Measurements from ENCODE around the gene SLC19A2. TPM values are rescaled to one million over a fixed set of nuclear protein-coding genes. Genes with fewer than 3 reads are reported as not detected.

The SLC19A2 gene
- total RNA-seq, 2 experiments from 2014 or later: 3.6 to 3.7 TPM

DNA sequence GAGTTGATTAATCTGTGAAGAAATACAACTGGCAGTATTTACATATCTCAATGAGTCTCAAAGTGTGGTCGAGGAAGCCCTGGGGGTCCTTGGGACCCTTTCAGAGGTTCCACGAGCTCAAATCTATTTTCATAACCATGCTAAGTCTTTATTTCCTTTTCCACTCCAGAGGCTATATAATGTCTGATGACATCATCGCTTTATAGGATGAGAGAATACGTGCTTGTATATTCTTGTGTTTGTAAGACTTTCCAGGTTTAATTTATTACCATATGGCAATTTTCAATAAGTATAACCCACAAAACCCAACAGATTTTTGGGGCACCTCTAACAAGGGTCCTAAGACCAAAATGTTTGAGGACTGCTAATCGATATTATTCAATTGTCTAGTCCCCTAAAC is 1.4 kb upstream of the SLC19A2 start:
- H3K27ac Mint-ChIP-seq: peak overlapping the region; percentile 92
- CTCF ChIA-PET: interaction anchor here (1.2 to 1.5 kb wide), 2 partner anchors 115 to 1308 kb away, joined by 3 to 4 read pairs; partner anchors contain the start of gene TIPRL
- H3K36me3 ChIP-seq (ENCODE audit: insufficient read depth, low read length): no peaks in the 10 kb centered on the region

GRCh38 chr1:169486281-169487051 is 722 bp upstream of the SLC19A2 start:
- H3K4me1 Mint-ChIP-seq (ENCODE audit: low read depth): peaks cover 48% of the 10 kb centered on the region

More for the DNA sequence above, 1.4 kb upstream of the SLC19A2 start:
- Histone ChIP-seq H3K4me1 (ENCODE audit: insufficient read depth, low read length) (peaks cover 20% of the 10 kb centered on the region), H3K27me3 (ENCODE audit: control insufficient read depth in 1 of 2, insufficient read depth in 2 of 2, low read length in 2 of 2) (no peaks in the 10 kb centered on the region), H3K9me3 (ENCODE audit: control insufficient read depth in 1 of 2, insufficient read depth in 1 of 2, low read length in 2 of 2) (no peaks in the 10 kb centered on the region), H3K27ac (ENCODE audit: low read depth in 1 of 2, low read length in 2 of 2) (no peak overlapping the region), H3K4me3 (ENCODE audit: low read length) (no peak overlapping the region)
- Mint-ChIP-seq H3K4me1 (ENCODE audit: low read depth) (peaks cover 48% of the 10 kb centered on the region), H3K27me3 (no peaks in the 10 kb centered on the region), H3K4me3 (peak overlapping the region; percentile 98), H3K9me3 (no peaks in the 10 kb centered on the region), H3K36me3 (ENCODE audit: low read depth) (peaks cover 13% of the 10 kb centered on the region)
- ATAC-seq (ENCODE audit: poor library complexity): no peak
- POLR2A ChIA-PET: no interaction called here
- DNase-seq: no peak
- intact Hi-C loops (cut with DNase I, micrococcal nuclease): loop anchor here (5.0 to 10.0 kb wide), 7 partner anchors 120 to 1310 kb away; partner anchors contain the start of genes BLZF1 (in 2 of the 2), NME7 (in 2 of the 2), METTL18 (in 1 of the 2) and SCYL3 (in 1 of the 2)
- no peak for TF ChIP-seq CTCF (IDR thresholded peaks at IDR 0.05)

More at GRCh38 chr1:169486281-169487051, 722 bp upstream of the SLC19A2 start:
- Mint-ChIP-seq H3K9me3 (no peaks in the 10 kb centered on the region), H3K4me3 (peak overlapping the region; percentile 98), H3K36me3 (ENCODE audit: low read depth) (peaks cover 13% of the 10 kb centered on the region), H3K27me3 (no peaks in the 10 kb centered on the region), H3K27ac (peak overlapping the region; percentile 92)
- Histone ChIP-seq H3K27me3 (ENCODE audit: control insufficient read depth in 1 of 2, insufficient read depth in 2 of 2, low read length in 2 of 2) (no peaks in the 10 kb centered on the region), H3K36me3 (ENCODE audit: insufficient read depth, low read length) (no peaks in the 10 kb centered on the region), H3K4me1 (ENCODE audit: insufficient read depth, low read length) (peaks cover 20% of the 10 kb centered on the region), H3K4me3 (ENCODE audit: low read length) (peak overlapping the region; percentile 73), H3K27ac (ENCODE audit: low read depth in 1 of 2, low read length in 2 of 2) (peak overlapping the region; percentile 54 to 65), H3K9me3 (ENCODE audit: control insufficient read depth in 1 of 2, insufficient read depth in 1 of 2, low read length in 2 of 2) (no peaks in the 10 kb centered on the region)
- intact Hi-C loops (cut with DNase I, micrococcal nuclease): loop anchor here (5.0 to 10.0 kb wide), 7 partner anchors 119 to 1309 kb away; partner anchors contain the start of genes BLZF1 (in 2 of the 2), NME7 (in 2 of the 2), METTL18 (in 1 of the 2) and SCYL3 (in 1 of the 2)
- peak in 2 of 14 experiments; percentile 1 to 21 for DNase-seq
- TF ChIP-seq CTCF (IDR thresholded peaks at IDR 0.05): no peak
- CTCF ChIA-PET: interaction anchor here (0.6 to 1.5 kb wide), 5 partner anchors 12 to 1308 kb away, joined by 3 to 4 read pairs (median 3); partner anchors contain the start of gene TIPRL
- no peak for ATAC-seq (ENCODE audit: poor library complexity)
- POLR2A ChIA-PET: interaction anchor here (0.6 to 1.5 kb wide), 7 partner anchors 14 to 407 kb away, joined by 3 to 5 read pairs (median 4); partner anchors contain the start of genes BLZF1, METTL18, NME7 and SCYL3
